ENCODE data around the gene PFKL.

DNA sequence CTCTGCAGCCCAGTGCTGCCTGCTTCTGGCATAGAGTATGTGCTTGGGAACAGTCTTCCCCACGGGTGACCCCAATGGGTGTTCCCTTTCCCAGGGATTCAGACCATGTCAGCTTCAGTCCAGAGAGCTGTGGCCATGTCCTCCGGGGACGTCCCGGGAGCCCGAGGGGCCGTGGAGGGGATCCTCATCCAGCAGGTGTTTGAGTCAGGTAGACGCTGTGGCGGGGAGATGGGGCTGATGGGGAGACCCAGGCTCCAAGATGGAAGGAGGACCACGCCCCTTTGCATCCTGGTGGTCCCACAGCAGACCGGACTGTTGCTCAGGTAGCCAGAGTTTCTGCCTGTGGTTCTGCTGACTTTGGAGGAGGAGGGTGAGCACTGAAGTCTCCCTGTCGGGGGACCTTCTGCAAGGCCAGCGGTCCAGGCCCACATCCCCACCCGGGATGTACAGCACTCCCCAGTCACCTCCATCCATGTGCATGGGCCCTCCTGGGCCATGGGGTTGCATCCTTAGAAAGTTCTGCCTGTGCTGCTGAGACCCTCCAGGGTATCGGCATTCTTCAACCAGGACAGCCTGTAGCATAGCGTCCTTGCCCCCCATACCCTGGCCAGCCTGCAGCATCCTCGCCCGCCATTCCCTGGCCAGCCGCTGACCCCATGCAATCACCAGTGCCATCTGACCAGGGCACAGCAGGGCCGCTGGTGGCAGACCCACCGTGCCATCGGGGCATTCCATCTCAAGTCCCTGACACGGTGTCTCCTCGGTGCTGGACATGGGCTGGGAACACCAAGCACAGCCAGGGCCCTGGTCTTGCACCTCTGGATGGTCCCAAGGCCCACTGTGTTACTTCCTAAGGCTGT lies 11.4 kb upstream of the PFKL start:
- TF ChIP-seq POLR2AphosphoS5 (IDR thresholded peaks at IDR 0.05; ENCODE audit: borderline replicate concordance, low read depth, low read length) (no peak), FOXP2 (optimal IDR thresholded peaks at IDR 0.05; ENCODE audit: control extremely low read depth, extremely low read length, insufficient read depth) (no peak)
